HG03354 (cell line): Measurements from ENCODE around the gene CACNA1B.
"Not testable (repeated sequence)": the region's sequence is repeated elsewhere in the genome, so short reads cannot be mapped to it uniquely, and the experiment has no call there.

Experiments used
- ATAC-seq: cut with Tn5 transposase; IDR thresholded peaks from one replicate; pipeline ENCODE4 v1.9.1; 2021; ENCODE audit warnings: mild to moderate bottlenecking; ENCODE audit not compliant: unreplicated experiment, poor library complexity, severe bottlenecking

CACNA1B gene

DNA sequence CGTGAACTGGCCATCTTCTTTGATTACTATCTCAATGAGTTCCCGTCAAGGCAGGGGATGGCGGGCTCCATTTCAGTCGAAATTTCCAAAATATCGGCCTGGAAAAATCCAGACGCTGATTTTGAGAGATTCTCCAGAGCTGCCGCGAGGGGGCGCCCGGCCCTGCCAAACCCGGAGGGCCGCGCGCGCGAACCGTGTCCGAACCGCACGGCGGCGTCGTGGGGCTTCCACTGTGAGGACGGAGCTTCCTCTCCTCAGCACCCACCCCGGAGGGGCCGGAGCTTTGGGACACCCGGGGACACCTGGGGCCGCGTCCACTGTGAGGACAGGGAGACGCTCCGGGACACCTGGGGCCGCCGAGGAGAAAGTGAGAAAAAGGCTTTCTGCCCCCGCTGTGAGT is 270.0 kb downstream of the CACNA1B start:
- not testable (repeated sequence) for ATAC-seq

DNA sequence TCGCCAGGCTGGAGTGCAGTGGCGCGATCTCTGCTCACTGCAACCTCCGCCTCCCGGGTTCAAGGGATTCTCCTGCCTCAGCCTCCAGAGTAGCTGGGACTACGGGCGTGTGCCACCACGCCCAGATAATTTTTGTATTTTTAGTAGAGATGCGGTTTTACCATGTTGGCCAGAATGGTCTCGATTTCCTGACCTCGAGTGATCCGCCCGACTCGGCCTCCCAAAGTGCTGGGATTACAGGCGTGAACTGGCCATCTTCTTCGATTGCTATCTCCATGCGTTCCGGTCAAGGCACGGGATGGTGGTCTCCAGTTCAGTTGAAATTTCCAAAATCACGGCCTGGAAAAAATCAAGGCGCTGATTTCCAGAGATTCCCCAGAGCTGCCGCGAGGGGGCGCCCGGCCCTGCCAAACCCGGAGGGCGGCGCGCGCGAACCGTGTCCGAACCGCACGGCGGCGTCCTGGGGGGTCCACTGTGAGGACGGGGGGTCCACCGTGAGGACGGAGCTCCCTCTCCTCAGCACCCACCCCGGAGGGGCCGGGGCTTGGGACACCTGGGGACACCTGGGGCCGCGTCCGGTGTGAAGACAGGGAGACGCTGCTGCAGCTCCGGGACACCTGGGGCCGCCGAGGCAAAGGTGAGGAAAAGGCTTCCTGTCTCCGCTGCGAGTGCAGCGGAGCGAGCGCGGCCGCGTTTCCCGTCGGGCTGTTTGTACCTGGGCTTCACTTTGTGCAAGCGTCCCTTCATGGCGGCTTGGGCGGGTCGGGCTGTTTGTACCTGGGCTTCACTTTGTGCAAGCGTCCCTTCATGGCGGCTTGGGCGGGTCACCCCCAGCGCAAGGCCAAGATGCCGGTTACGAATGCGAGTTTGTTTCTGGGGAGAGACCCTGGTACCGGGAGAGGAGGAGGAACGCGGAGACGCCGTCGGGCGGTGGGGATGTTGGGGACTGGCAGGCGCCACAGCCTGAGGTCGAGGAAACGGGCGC is 272.4 kb downstream of the CACNA1B start:
- ATAC-seq: not testable (repeated sequence)

DNA sequence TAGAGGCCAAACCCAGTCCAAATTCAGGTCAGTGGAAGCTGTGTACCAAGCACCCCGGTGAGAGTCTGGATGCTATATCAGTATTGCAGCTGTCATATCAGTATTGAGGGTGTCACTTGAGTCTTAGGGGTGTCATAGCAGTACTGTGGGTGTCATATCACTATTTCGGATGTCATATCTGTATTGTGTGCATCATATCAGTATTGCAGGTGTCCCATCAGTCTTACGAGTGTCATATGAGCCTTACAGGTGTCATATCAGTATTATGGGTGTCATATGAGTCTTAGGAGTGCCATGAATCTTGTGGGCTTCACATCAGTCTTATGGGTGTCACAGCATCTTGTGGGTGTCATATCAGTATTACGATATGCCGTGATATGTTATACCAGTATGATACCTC is 278.2 kb downstream of the CACNA1B start:
- not testable (repeated sequence) for ATAC-seq

DNA sequence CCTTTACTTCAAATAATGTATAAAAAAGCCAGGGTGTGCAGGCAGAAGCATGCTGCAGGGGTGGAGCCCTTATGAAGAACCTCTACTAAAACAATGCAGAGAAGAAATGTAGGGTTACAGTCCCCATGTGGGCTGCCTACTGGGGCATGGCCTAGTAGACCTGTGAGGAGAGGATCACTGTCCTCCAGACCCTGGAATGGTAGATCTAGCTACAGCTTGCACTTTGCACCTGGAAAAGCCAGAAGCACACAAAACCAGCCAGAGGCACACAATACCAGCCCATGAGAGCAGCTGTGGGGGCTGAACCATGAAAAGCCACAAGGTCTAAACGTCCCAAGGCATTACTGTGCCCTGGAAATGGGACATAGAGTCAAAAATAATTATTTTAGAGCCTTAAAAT is 289.2 kb downstream of the CACNA1B start:
- ATAC-seq: not testable (repeated sequence)
